HEK293 (cell line): ENCODE measurements around the gene SFMBT2.

Experiments
- CTCF ChIA-PET: fragments of 350-600 bp; formaldehyde crosslinking; extraction: SDS; loops from one replicate; lab custom pipeline; 2021; ENCODE audit warnings: antibody characterized with exemption; lab: Yijun Ruan, JAX
- POLR2A ChIA-PET: fragments of 300-600 bp; formaldehyde crosslinking; extraction: SDS; loops from one replicate; lab custom pipeline; 2020; ENCODE audit warnings: antibody characterized with exemption, inconsistent platforms; lab: Yijun Ruan, JAX
- H3K27ac ChIP-seq: fragments of 200-500 bp; sonication (Bioruptor generic); 2 replicates; pipeline ENCODE4 v1.5.1; 2014; ENCODE audit warnings: low read depth, low read length, control low read depth, inconsistent platforms; ENCODE audit errors: extremely low read depth
- H3K36me3 ChIP-seq, 2 experiments: fragments of 200-500 bp in 1 of 2; sonication (Bioruptor generic) in 1 of 2; 1 replicate in 1 of 2; 2 replicates in 1 of 2; pipeline ENCODE4 v1.5.1; 2014 to 2017; ENCODE audit warnings: inconsistent platforms in 2 of 2, low read length in 2 of 2; ENCODE audit not compliant: control insufficient read depth in 2 of 2, insufficient read depth in 1 of 2
- H3K4me1 ChIP-seq: fragments of 200-500 bp; sonication (Bioruptor generic); 2 replicates; pipeline ENCODE4 v1.5.1; 2014; ENCODE audit warnings: mild to moderate bottlenecking, low read length, inconsistent platforms; ENCODE audit not compliant: control insufficient read depth, insufficient read depth
- H3K4me3 ChIP-seq: 2 replicates; pipeline ENCODE4 v1.5.1; 2011; ENCODE audit warnings: low read depth, mild to moderate bottlenecking, control low read depth, low read length, moderate library complexity
- H3K9me3 ChIP-seq: fragments of 200-500 bp; sonication (Bioruptor generic); 2 replicates; pipeline ENCODE4 v1.5.1; 2014; ENCODE audit warnings: low read depth, low read length, inconsistent platforms; ENCODE audit not compliant: control insufficient read depth, insufficient read depth
- GFI1B ChIP-seq: fragments of 450-650 bp; formaldehyde crosslinking; IDR thresholded peaks from 2 replicates; pipeline ENCODE4 v1.5.1; 2016; ENCODE audit warnings: missing biosample characterization, missing genetic modification characterization
- KLF16 ChIP-seq: fragments of 450-650 bp; formaldehyde crosslinking; IDR thresholded peaks from 2 replicates; pipeline ENCODE4 v1.5.1; 2017; ENCODE audit warnings: missing biosample characterization, missing genetic modification characterization
- MYNN ChIP-seq: fragments of 450-650 bp; formaldehyde crosslinking; IDR thresholded peaks from 2 replicates; pipeline ENCODE4 v1.5.1; 2016; ENCODE audit warnings: missing biosample characterization, missing genetic modification characterization, borderline replicate concordance
- SP2 ChIP-seq: fragments of 450-650 bp; formaldehyde crosslinking; IDR thresholded peaks from 2 replicates; pipeline ENCODE4 v1.5.1; 2016; ENCODE audit warnings: missing biosample characterization, missing genetic modification characterization
- SP3 ChIP-seq: fragments of 450-650 bp; formaldehyde crosslinking; IDR thresholded peaks from 2 replicates; pipeline ENCODE4 v1.5.1; 2016; ENCODE audit warnings: missing biosample characterization, missing genetic modification characterization
- ZEB2 ChIP-seq: fragments of 450-650 bp; formaldehyde crosslinking; IDR thresholded peaks from 2 replicates; pipeline ENCODE4 v1.5.1; 2016; ENCODE audit warnings: missing biosample characterization, missing genetic modification characterization
- ZFP37 ChIP-seq: fragments of 450-650 bp; formaldehyde crosslinking; IDR thresholded peaks from 2 replicates; pipeline ENCODE4 v1.5.1; 2016; ENCODE audit warnings: missing biosample characterization, missing genetic modification characterization
- ZFP69B ChIP-seq: fragments of 450-650 bp; formaldehyde crosslinking; IDR thresholded peaks from 2 replicates; pipeline ENCODE4 v1.5.1; 2016; ENCODE audit warnings: missing biosample characterization, missing genetic modification characterization
- ZNF112 ChIP-seq: fragments of 450-650 bp; formaldehyde crosslinking; IDR thresholded peaks from 2 replicates; pipeline ENCODE4 v1.5.0; 2017; ENCODE audit warnings: missing biosample characterization, missing genetic modification characterization
- ZNF449 ChIP-seq: fragments of 450-650 bp; formaldehyde crosslinking; IDR thresholded peaks from 2 replicates; pipeline ENCODE4 v1.5.1; 2017; ENCODE audit warnings: missing biosample characterization, mild to moderate bottlenecking, missing genetic modification characterization, moderate library complexity
- ZNF521 ChIP-seq: fragments of 450-650 bp; formaldehyde crosslinking; IDR thresholded peaks from 2 replicates; pipeline ENCODE4 v1.5.1; 2017; ENCODE audit warnings: missing biosample characterization, mild to moderate bottlenecking, missing genetic modification characterization
- ZNF549 ChIP-seq: fragments of 450-650 bp; IDR thresholded peaks from 2 replicates; pipeline ENCODE4 v1.5.1; 2018; ENCODE audit warnings: missing biosample characterization, missing genetic modification characterization, mild to moderate bottlenecking, inconsistent platforms, moderate library complexity
- ZNF561 ChIP-seq: fragments of 450-650 bp; IDR thresholded peaks from 2 replicates; pipeline ENCODE4 v1.5.1; 2018; ENCODE audit warnings: missing biosample characterization, missing genetic modification characterization, borderline replicate concordance
- ZNF624 ChIP-seq: fragments of 450-650 bp; formaldehyde crosslinking; IDR thresholded peaks from 2 replicates; pipeline ENCODE4 v1.5.1; 2017; ENCODE audit warnings: missing biosample characterization, missing genetic modification characterization
- ZNF626 ChIP-seq: fragments of 450-650 bp; sonication (Bioruptor Pico); formaldehyde crosslinking; IDR thresholded peaks from 2 replicates; pipeline ENCODE4 v1.5.1; 2018; ENCODE audit warnings: missing biosample characterization, missing genetic modification characterization, inconsistent platforms
- ZNF654 ChIP-seq: fragments of 450-650 bp; formaldehyde crosslinking; IDR thresholded peaks from 2 replicates; pipeline ENCODE4 v1.5.1; 2016; ENCODE audit warnings: low read depth, missing biosample characterization, missing genetic modification characterization
- ZNF658 ChIP-seq: fragments of 450-650 bp; formaldehyde crosslinking; IDR thresholded peaks from 2 replicates; pipeline ENCODE4; 2016; ENCODE audit warnings: missing biosample characterization, missing genetic modification characterization
- ZNF664 ChIP-seq: fragments of 450-650 bp; formaldehyde crosslinking; IDR thresholded peaks from 2 replicates; pipeline ENCODE4 v1.5.1; 2016; ENCODE audit warnings: missing biosample characterization, missing genetic modification characterization
- ZNF670 ChIP-seq: fragments of 450-650 bp; formaldehyde crosslinking; IDR thresholded peaks from 2 replicates; pipeline ENCODE4 v1.5.1; 2016; ENCODE audit warnings: missing biosample characterization, missing genetic modification characterization, low read depth
- ZNF777 ChIP-seq: fragments of 450-650 bp; formaldehyde crosslinking; IDR thresholded peaks from 2 replicates; pipeline ENCODE4 v1.5.1; 2017; ENCODE audit warnings: missing biosample characterization, missing genetic modification characterization, borderline replicate concordance
- ZSCAN16 ChIP-seq: fragments of 450-650 bp; formaldehyde crosslinking; IDR thresholded peaks from 2 replicates; pipeline ENCODE4 v1.5.1; 2016; ENCODE audit warnings: missing biosample characterization, missing genetic modification characterization
- ZSCAN23 ChIP-seq: fragments of 450-650 bp; formaldehyde crosslinking; IDR thresholded peaks from 2 replicates; pipeline ENCODE4 v1.5.1; 2016; ENCODE audit warnings: missing biosample characterization, missing genetic modification characterization
- ZSCAN30 ChIP-seq: fragments of 450-650 bp; IDR thresholded peaks from 2 replicates; pipeline ENCODE4 v1.5.1; 2018; ENCODE audit warnings: missing biosample characterization, mild to moderate bottlenecking, missing genetic modification characterization, moderate library complexity
- TF ChIP-seq, protein P1 (sequence below): fragments of 450-650 bp; formaldehyde crosslinking; IDR thresholded peaks from 2 replicates; pipeline ENCODE4 v1.5.1; 2017; ENCODE audit warnings: missing biosample characterization, missing genetic modification characterization
- TF ChIP-seq, protein P2 (sequence below): fragments of 450-650 bp; formaldehyde crosslinking; IDR thresholded peaks from 2 replicates; pipeline ENCODE4 v1.5.1; 2016; ENCODE audit warnings: missing biosample characterization, missing genetic modification characterization
- TF ChIP-seq, protein P3 (sequence below): fragments of 450-650 bp; formaldehyde crosslinking; optimal IDR thresholded peaks from 2 replicates; pipeline ENCODE3; 2016; ENCODE audit warnings: missing biosample characterization, mild to moderate bottlenecking, missing genetic modification characterization
- TF ChIP-seq, protein P4 (sequence below): fragments of 450-650 bp; formaldehyde crosslinking; IDR thresholded peaks from 2 replicates; pipeline ENCODE4 v1.5.1; 2016; ENCODE audit warnings: missing biosample characterization, missing genetic modification characterization

The SFMBT2 gene

DNA sequence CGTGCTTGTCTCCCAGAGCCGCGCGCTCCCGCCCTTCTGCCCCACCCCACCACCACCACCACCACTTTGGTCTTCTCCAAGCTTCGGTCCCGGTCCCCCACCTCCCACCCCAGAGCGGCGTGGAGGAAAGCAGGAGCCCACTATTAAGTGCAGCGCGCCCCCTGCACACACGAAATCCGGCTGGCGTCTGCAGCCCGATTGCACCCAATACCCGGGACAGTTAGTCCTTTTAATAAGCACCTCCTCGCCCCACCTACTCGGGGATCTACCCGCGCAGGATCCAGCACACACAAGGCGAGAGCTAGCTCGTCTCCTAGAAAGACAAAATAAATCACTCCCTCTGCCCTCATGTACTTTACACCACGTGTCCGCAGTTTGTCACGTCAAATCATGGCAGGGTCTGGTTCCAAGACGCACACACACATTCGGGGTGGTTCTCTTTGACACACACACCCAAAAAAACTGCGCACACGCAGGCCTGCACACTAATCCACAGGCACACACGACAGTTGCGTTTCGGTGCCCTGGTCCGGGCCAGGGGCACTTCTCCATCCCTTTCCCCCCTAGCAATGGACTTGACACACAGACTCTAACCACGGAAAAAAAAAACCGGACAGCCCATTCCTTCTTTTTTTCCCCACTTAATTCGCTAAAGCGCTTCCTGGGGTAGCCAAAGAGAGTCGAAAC is 1.6 kb downstream of the SFMBT2 start (continued):
- 0 out of 2 replicates have a peak, but pooled peaks have one; percentile 49 for TF ChIP-seq KLF16 (tag by site-specific recombination)
- TF ChIP-seq MYNN, result no peak
- peak; percentile 76; the same call in 1 of the 2 replicates for TF ChIP-seq ZNF664
- TF ChIP-seq GFI1B, result 0 out of 2 replicates have a peak, but pooled peaks have one; percentile 8
- TF ChIP-seq ZSCAN30 (tag by site-specific recombination), result 0 out of 2 replicates have a peak, but pooled peaks have one; percentile 11
- TF ChIP-seq, protein P1, sequence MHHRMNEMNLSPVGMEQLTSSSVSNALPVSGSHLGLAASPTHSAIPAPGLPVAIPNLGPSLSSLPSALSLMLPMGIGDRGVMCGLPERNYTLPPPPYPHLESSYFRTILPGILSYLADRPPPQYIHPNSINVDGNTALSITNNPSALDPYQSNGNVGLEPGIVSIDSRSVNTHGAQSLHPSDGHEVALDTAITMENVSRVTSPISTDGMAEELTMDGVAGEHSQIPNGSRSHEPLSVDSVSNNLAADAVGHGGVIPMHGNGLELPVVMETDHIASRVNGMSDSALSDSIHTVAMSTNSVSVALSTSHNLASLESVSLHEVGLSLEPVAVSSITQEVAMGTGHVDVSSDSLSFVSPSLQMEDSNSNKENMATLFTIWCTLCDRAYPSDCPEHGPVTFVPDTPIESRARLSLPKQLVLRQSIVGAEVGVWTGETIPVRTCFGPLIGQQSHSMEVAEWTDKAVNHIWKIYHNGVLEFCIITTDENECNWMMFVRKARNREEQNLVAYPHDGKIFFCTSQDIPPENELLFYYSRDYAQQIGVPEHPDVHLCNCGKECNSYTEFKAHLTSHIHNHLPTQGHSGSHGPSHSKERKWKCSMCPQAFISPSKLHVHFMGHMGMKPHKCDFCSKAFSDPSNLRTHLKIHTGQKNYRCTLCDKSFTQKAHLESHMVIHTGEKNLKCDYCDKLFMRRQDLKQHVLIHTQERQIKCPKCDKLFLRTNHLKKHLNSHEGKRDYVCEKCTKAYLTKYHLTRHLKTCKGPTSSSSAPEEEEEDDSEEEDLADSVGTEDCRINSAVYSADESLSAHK (tag by site-specific recombination), result no peak
- TF ChIP-seq SP2 (tag by site-specific recombination), result peak; percentile 32
- TF ChIP-seq ZNF626 (tag by site-specific recombination), result no peak
- TF ChIP-seq ZFP69B (tag by site-specific recombination), result 0 out of 2 replicates have a peak, but pooled peaks have one; percentile 19
- TF ChIP-seq, protein P2, sequence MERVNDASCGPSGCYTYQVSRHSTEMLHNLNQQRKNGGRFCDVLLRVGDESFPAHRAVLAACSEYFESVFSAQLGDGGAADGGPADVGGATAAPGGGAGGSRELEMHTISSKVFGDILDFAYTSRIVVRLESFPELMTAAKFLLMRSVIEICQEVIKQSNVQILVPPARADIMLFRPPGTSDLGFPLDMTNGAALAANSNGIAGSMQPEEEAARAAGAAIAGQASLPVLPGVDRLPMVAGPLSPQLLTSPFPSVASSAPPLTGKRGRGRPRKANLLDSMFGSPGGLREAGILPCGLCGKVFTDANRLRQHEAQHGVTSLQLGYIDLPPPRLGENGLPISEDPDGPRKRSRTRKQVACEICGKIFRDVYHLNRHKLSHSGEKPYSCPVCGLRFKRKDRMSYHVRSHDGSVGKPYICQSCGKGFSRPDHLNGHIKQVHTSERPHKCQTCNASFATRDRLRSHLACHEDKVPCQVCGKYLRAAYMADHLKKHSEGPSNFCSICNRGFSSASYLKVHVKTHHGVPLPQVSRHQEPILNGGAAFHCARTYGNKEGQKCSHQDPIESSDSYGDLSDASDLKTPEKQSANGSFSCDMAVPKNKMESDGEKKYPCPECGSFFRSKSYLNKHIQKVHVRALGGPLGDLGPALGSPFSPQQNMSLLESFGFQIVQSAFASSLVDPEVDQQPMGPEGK (tag by site-specific recombination), result no peak
- no peak for TF ChIP-seq ZNF112

DNA sequence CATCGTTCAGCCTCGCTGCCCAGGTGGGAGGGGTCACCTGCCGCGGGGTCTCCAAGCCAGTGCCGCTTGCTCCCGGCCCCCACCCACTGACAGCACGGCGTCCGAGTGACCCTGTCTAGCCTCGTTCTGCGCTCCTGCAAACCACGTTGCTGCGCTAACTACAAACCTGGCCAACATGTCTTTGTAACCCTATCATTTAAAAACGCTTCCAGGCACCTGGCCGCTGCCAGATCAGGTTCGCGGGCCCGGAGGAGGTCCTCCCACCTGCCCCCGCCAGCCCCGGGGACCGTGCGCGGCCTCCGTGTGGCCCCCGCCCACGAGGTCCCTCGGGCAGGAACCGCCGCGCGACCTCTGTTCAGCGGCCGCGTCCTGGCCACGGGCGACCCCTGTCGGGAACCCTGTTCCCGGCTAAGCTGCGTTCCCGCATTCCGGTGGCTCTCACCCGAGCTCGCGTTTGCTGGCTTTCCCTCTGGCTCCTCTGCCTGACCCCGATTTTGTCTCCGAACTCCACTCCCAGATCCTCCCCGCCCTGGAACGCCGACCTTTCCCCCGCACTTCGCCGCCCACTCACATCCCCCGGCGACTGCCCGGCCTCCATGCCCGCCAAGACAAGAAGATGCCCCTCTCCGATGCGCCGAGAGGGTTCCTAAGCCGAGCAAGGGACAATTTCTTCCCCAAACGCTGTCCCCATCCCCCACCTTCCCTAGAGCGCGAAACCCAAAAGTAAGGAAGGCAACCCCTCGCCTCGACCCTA is 2.4 kb downstream of the SFMBT2 start:
- ChIA-PET POLR2A (no interaction called here), CTCF (interaction anchor here (0.7 to 1.9 kb wide), 7 partner anchors 101 to 490 kb away, joined by 3 to 7 read pairs (median 4); no protein-coding TSS in a partner anchor)
- Histone ChIP-seq H3K4me3 (peak overlapping the region; percentile 72), H3K9me3 (no peaks in the 10 kb centered on the region), H3K27ac (peak overlapping the region; percentile 73), H3K4me1 (peaks cover 9% of the 10 kb centered on the region), H3K36me3 (peaks cover 0 to 3% of the 10 kb centered on the region in 2 experiments; a peak in 1 of 3 replicates)
- TF ChIP-seq ZNF549 (tag by site-specific recombination) (no peak), ZNF777 (tag by site-specific recombination) (no peak), SP2 (tag by site-specific recombination) (no peak), ZNF624 (tag by site-specific recombination) (no peak), ZEB2 (tag by site-specific recombination) (peak; percentile 66; the same call in 1 of the 2 replicates), ZNF670 (tag by site-specific recombination) (no peak), ZNF449 (no peak), ZNF654 (peak; percentile 47), ZNF521 (tag by site-specific recombination) (no peak), ZSCAN23 (tag by site-specific recombination) (0 out of 2 replicates have a peak, but pooled peaks have one; percentile 28), SP3 (tag by site-specific recombination) (peak; percentile 60; the same call in 1 of the 2 replicates), ZNF561 (tag by site-specific recombination) (peak; percentile 57; the same call in 1 of the 2 replicates), ZSCAN16 (tag by site-specific recombination) (no peak), ZFP37 (tag by site-specific recombination) (no peak), ZNF658 (tag by site-specific recombination) (no peak), KLF16 (tag by site-specific recombination) (no peak)
- TF ChIP-seq, protein P3, sequence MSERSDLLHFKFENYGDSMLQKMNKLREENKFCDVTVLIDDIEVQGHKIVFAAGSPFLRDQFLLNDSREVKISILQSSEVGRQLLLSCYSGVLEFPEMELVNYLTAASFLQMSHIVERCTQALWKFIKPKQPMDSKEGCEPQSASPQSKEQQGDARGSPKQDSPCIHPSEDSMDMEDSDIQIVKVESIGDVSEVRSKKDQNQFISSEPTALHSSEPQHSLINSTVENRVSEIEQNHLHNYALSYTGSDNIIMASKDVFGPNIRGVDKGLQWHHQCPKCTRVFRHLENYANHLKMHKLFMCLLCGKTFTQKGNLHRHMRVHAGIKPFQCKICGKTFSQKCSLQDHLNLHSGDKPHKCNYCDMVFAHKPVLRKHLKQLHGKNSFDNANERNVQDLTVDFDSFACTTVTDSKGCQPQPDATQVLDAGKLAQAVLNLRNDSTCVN (tag by site-specific recombination), result peak; percentile 84
- TF ChIP-seq, protein P4, sequence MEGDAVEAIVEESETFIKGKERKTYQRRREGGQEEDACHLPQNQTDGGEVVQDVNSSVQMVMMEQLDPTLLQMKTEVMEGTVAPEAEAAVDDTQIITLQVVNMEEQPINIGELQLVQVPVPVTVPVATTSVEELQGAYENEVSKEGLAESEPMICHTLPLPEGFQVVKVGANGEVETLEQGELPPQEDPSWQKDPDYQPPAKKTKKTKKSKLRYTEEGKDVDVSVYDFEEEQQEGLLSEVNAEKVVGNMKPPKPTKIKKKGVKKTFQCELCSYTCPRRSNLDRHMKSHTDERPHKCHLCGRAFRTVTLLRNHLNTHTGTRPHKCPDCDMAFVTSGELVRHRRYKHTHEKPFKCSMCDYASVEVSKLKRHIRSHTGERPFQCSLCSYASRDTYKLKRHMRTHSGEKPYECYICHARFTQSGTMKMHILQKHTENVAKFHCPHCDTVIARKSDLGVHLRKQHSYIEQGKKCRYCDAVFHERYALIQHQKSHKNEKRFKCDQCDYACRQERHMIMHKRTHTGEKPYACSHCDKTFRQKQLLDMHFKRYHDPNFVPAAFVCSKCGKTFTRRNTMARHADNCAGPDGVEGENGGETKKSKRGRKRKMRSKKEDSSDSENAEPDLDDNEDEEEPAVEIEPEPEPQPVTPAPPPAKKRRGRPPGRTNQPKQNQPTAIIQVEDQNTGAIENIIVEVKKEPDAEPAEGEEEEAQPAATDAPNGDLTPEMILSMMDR (tag by site-specific recombination), result peak; percentile 91
